HepG2 (cell line): ENCODE data around the gene IGFL2. TPM values are rescaled to one million over a fixed set of nuclear protein-coding genes. Genes with fewer than 3 reads are reported as not detected.
A peak's percentile ranks its signal among the peaks of the same experiment; 100 is the strongest.

Experiments used
- ATAC-seq: fragments of 200-7000 bp; cut with Tn5 transposase; 3 replicates; pipeline ENCODE4 v1.9.1; 2020; ENCODE audit warnings: mild to moderate bottlenecking, moderate library complexity
- BruUV-seq: library from RNA; stranded (reverse); fragments of 400-500 nt; replicated peaks from 2 replicates; lab custom pipeline; 2021; lab: Mats Ljungman, UMichigan
- CTCF ChIA-PET: fragments of 300-600 bp; formaldehyde crosslinking; extraction: SDS; loops from one replicate; lab custom pipeline; 2021; ENCODE audit warnings: low total read pairs, inconsistent platforms, low intra/inter-chr PET ratio; lab: Yijun Ruan, JAX
- POLR2A ChIA-PET: fragments of 350-600 bp; sonication (Branson Sonifier 250); formaldehyde crosslinking; loops from one replicate; lab custom pipeline; 2020; ENCODE audit warnings: antibody characterized with exemption, inconsistent platforms; lab: Yijun Ruan, JAX
- DNase-seq: peaks from one replicate; pipeline ENCODE4 v3.0.0-alpha.2; 2015; ENCODE audit warnings: low spot score
- FAIRE-seq: peaks from 3 replicates; lab custom pipeline; 2011; peaks lifted over from hg19 to GRCh38; lab: Jason Lieb, UNC
- H2AFZ ChIP-seq: one replicate; pipeline ENCODE4 v1.6.1; 2011; ENCODE audit warnings: low read length, inconsistent platforms
- H3K27ac ChIP-seq: fragments of 300-600 bp; 3 replicates; pipeline ENCODE4 v1.8.0; 2011; ENCODE audit warnings: mixed run types, mild to moderate bottlenecking, mixed read lengths, low read length, inconsistent platforms; ENCODE audit not compliant: insufficient read depth; ENCODE audit errors: extremely low read length
- H3K27me3 ChIP-seq, 2 experiments: fragments of 200-600 bp in 1 of 2; 2 replicates in 1 of 2; 3 replicates in 1 of 2; pipeline versions ENCODE4 v1.6.0 to v1.8.0; 2011; ENCODE audit warnings: low read length in 2 of 2, mild to moderate bottlenecking in 2 of 2, moderate library complexity in 2 of 2, inconsistent platforms in 1 of 2; ENCODE audit not compliant: insufficient read depth in 2 of 2, control insufficient read depth in 1 of 2
- H3K36me3 ChIP-seq, 2 experiments: fragments of 200-600 bp in 1 of 2; replicated peaks in 1 of 2; 2 replicates in 1 of 2; 3 replicates in 1 of 2; pipeline versions ENCODE4 v1.5.1 to v1.8.0; 2011; ENCODE audit warnings: low read length in 2 of 2, inconsistent platforms in 1 of 2; ENCODE audit not compliant: insufficient read depth in 2 of 2, control insufficient read depth in 1 of 2
- H3K4me1 ChIP-seq: 2 replicates; pipeline ENCODE4 v1.5.1; 2012; ENCODE audit warnings: low read length, inconsistent platforms; ENCODE audit not compliant: insufficient read depth
- H3K4me2 ChIP-seq: 2 replicates; pipeline ENCODE4 v1.6.0; 2011; ENCODE audit warnings: low read depth, low read length, inconsistent platforms
- H3K4me3 ChIP-seq, 3 experiments: fragments of 200-600 bp in 1 of 3; sonication (generic), shearing (Covaris generic) in 1 of 3; replicated peaks in 1 of 3; 2 replicates each; pipeline ENCODE4 v1.5.1; 2011 to 2016; ENCODE audit warnings: low read length in 3 of 3, inconsistent platforms in 2 of 3, low read depth in 2 of 3, mild to moderate bottlenecking in 2 of 3, control low read depth in 1 of 3, mixed read lengths in 1 of 3; ENCODE audit not compliant: insufficient read depth in 1 of 3
- H3K79me2 ChIP-seq: one replicate; pipeline ENCODE4 v1.6.1; 2011; ENCODE audit warnings: low read length, inconsistent platforms; ENCODE audit not compliant: insufficient read depth
- H3K9ac ChIP-seq: 2 replicates; pipeline ENCODE4 v1.6.0; 2011; ENCODE audit warnings: mild to moderate bottlenecking, low read depth, low read length, inconsistent platforms; ENCODE audit not compliant: insufficient read depth
- H3K9me3 ChIP-seq: 2 replicates; pipeline ENCODE4 v1.5.1; 2012; ENCODE audit warnings: mild to moderate bottlenecking, low read length
- H4K20me1 ChIP-seq: 2 replicates; pipeline ENCODE4 v1.6.0; 2011; ENCODE audit warnings: inconsistent platforms, mild to moderate bottlenecking, low read length, moderate library complexity; ENCODE audit not compliant: insufficient read depth
- ATF1 ChIP-seq: IDR thresholded peaks from 2 replicates; pipeline ENCODE4 v1.6.1; 2016; ENCODE audit warnings: mild to moderate bottlenecking, control low read depth
- ATRX ChIP-seq: sonication (generic); formaldehyde crosslinking; IDR thresholded peaks from 2 replicates; pipeline ENCODE4 v1.4.0; 2020; ENCODE audit warnings: missing genetic modification reagents, borderline replicate concordance
- CEBPB ChIP-seq: IDR thresholded peaks from 2 replicates; pipeline ENCODE4 v1.6.1; 2011; ENCODE audit warnings: low read depth, low read length, improper control_type of control experiment, borderline replicate concordance
- FOSL2 ChIP-seq: sonication (generic); formaldehyde crosslinking; IDR thresholded peaks from 2 replicates; pipeline ENCODE4 v1.4.0; 2020; ENCODE audit warnings: missing genetic modification reagents
- TRIM24 ChIP-seq: sonication (generic); formaldehyde crosslinking; IDR thresholded peaks from 2 replicates; pipeline ENCODE4 v1.8.0; 2022; ENCODE audit warnings: mild to moderate bottlenecking, missing genetic modification reagents
- ZFP37 ChIP-seq: sonication (generic); formaldehyde crosslinking; IDR thresholded peaks from 2 replicates; pipeline ENCODE4 v1.4.0; 2020; ENCODE audit warnings: missing genetic modification reagents, borderline replicate concordance
- ZNF329 ChIP-seq: sonication (generic); formaldehyde crosslinking; IDR thresholded peaks from 2 replicates; pipeline ENCODE4 v1.9.0; 2021; ENCODE audit warnings: low read depth, mild to moderate bottlenecking, missing genetic modification reagents
- ZNF747 ChIP-seq: sonication (generic); formaldehyde crosslinking; IDR thresholded peaks from 2 replicates; pipeline ENCODE4 v1.8.1; 2023; ENCODE audit warnings: missing genetic modification reagents, mild to moderate bottlenecking, borderline replicate concordance
- ZNF850 ChIP-seq: sonication (generic); formaldehyde crosslinking; conservative IDR thresholded peaks from 2 replicates; pipeline ENCODE4 v1.9.0; 2021; ENCODE audit warnings: mild to moderate bottlenecking, missing genetic modification reagents
- WGBS: methylation state at CpG from one replicate; pipeline ENCODE4 v1.1.6; 2017; ENCODE audit warnings: low lambda C conversion rate; 5-methylcytosine and 5-hydroxymethylcytosine counted together
- in situ Hi-C: cut with HindIII; loops from 2 replicates; pipeline ENCODE4 v1.10.0; 2017; ENCODE audit warnings: low pct_unique_long_range_greater_than_20kb; ENCODE audit not compliant: extremely low pct_ligation_motif_present
- intact Hi-C: fragments of 100-400 bp; cut with micrococcal nuclease; formaldehyde crosslinking; loops from one replicate; pipeline ENCODE4 v1.10.0; 2022; ENCODE audit not compliant: unreplicated experiment
- polyA plus RNA-seq, 8 experiments: library from polyadenylated mRNA; depleted of rRNA in 3 of 8; stranded (reverse) in 7 of 8; unstranded in 1 of 8; fragments of >200 nt; fragmentation: Illumina TruSeq in 4 of 8; extraction: Trizol in 4 of 8; gene quantifications; 2 replicates each; pipeline versions ENCODE4 v1.2.1 to v1.2.3, GENCODE V29; 2011 to 2016; ENCODE audit warnings: low read depth in 4 of 8, missing spikeins in 1 of 8, mixed read lengths in 1 of 8; ENCODE audit not compliant: insufficient read depth in 1 of 8
- total RNA-seq, 5 experiments: library from RNA; depleted of rRNA; stranded (reverse); fragments of >200 nt; fragmentation: Illumina TruSeq; extraction: Trizol; gene quantifications; 2 replicates each; pipeline ENCODE4 v1.2.3, GENCODE V29; 2016; ENCODE audit warnings: low read depth in 1 of 5
- TF ChIP-seq, protein P1 (sequence below): sonication (generic); formaldehyde crosslinking; IDR thresholded peaks from 2 replicates; pipeline ENCODE4 v1.4.0; 2020; ENCODE audit warnings: mild to moderate bottlenecking, missing genetic modification reagents

IGFL2 gene
- total and polyA plus RNA-seq, 2 of the 13 experiments (the other 11 are each of a cell fraction or from before 2014, with no cell fraction given) = not detected

DNA sequence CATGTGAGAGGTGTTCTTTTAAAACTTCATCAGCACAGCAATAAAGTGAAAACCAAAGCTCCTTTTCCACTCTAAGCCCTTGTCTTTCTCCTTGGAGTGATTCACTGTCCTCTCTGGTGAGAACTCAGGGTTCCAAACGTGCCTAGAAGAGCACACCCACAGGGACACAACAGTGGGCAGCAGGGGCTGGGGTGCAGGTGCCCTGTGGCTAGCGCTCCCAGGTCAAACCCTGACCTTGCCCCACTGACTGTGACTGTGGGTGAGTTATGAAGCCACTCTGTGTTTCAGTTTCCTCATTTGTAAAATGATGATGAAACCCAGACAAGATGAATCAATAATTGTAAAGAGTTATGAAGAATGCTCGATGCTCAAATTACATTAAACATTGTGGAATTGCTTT is 43.9 kb downstream of the IGFL2 start:
- TF ChIP-seq ZNF329 (no peak), ZFP37 (CRISPR knock-in tag) (no peak), CEBPB (peak; percentile 15; the same call in 1 of the 2 replicates), ZNF747 (CRISPR knock-in tag) (no peak), ZNF850 (CRISPR knock-in tag) (no peak), FOSL2 (CRISPR knock-in tag) (0 out of 2 replicates have a peak, but pooled peaks have one; percentile 9), TRIM24 (CRISPR knock-in tag) (no peak), ATF1 (CRISPR knock-in tag) (no peak), ATRX (CRISPR knock-in tag) (no peak)
- TF ChIP-seq, protein P1, sequence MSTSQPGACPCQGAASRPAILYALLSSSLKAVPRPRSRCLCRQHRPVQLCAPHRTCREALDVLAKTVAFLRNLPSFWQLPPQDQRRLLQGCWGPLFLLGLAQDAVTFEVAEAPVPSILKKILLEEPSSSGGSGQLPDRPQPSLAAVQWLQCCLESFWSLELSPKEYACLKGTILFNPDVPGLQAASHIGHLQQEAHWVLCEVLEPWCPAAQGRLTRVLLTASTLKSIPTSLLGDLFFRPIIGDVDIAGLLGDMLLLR = no peak
- peaks cover 44% of the 10 kb centered on the region for H3K4me1 ChIP-seq
- ChIA-PET CTCF (no interaction called here), POLR2A (no interaction called here)
- BruUV-seq = no TSS peak
- no peak overlapping the region for H3K27ac ChIP-seq
- H2AFZ ChIP-seq = no peak overlapping the region
- in situ Hi-C loops (loop anchor here (5.0 kb wide), 2 partner anchors 110 to 170 kb away; partner anchors contain the start of gene PGLYRP1), intact Hi-C loops (no loop called here)
- H3K4me2 ChIP-seq = no peak overlapping the region
- no peak for ATAC-seq
- no peak for FAIRE-seq
- no peaks in the 10 kb centered on the region for H3K9me3 ChIP-seq
- no peak overlapping the region for H3K9ac ChIP-seq
- H3K36me3 ChIP-seq = no peaks in the 10 kb centered on the region
- DNase-seq = no peak
- no peaks in the 10 kb centered on the region for H3K79me2 ChIP-seq
- no peak overlapping the region for H3K4me3 ChIP-seq
- peaks cover 3% of the 10 kb centered on the region; the same call in 1 of the 2 replicates for H4K20me1 ChIP-seq
- H3K27me3 ChIP-seq = peaks cover 0 to 10% of the 10 kb centered on the region in 2 experiments; a peak in 2 of 5 replicates
- 18% methylated on average over 3 of the region's 3 CpGs for WGBS
